Brain microvascular endothelial cell (primary cell): ENCODE measurements around the gene BCL7C.

Experiments used
- DNase-seq: peaks from one replicate; pipeline ENCODE4 v3.0.0-alpha.2; 2020
- H3K27ac ChIP-seq: fragments of 250-450 bp; sonication (Bioruptor Pico); 2 replicates; pipeline ENCODE4 v1.5.1; 2020; ENCODE audit warnings: mild to moderate bottlenecking, moderate library complexity
- H3K27me3 ChIP-seq: fragments of 250-450 bp; sonication (Bioruptor Pico); replicated peaks from 2 replicates; pipeline ENCODE4 v1.5.1; 2020; ENCODE audit warnings: mild to moderate bottlenecking
- H3K36me3 ChIP-seq: fragments of 250-450 bp; sonication (Bioruptor Pico); replicated peaks from 2 replicates; pipeline ENCODE4 v1.5.1; 2020; ENCODE audit warnings: mild to moderate bottlenecking
- H3K4me3 ChIP-seq: 2 replicates; pipeline ENCODE4 v1.5.1; 2011; ENCODE audit warnings: low read depth, mild to moderate bottlenecking, control low read depth, low read length, moderate library complexity
- CTCF ChIP-seq: IDR thresholded peaks from 2 replicates; pipeline ENCODE4 v1.5.1; 2011; ENCODE audit warnings: low read depth, mild to moderate bottlenecking, moderate library complexity, low read length, control low read depth, inconsistent platforms; ENCODE audit errors: missing control alignments
- in situ Hi-C: cut with HindIII; loops from 2 replicates; pipeline ENCODE4 v1.10.0; 2017; ENCODE audit warnings: low sequenced_read_pairs, low pct_ligation_motif_present

BCL7C gene

GRCh38 chr16:30901201-30902028 is 7.5 kb upstream of the BCL7C start:
- Histone ChIP-seq H3K27ac (no peak overlapping the region), H3K27me3 (no peaks in the 10 kb centered on the region), H3K36me3 (no peaks in the 10 kb centered on the region), H3K4me3 (peak overlapping the region; percentile 47)
- TF ChIP-seq CTCF: no peak
- in situ Hi-C loops: no loop called here
- DNase-seq: no peak

- no peak for DNase-seq
- Histone ChIP-seq H3K4me3 (no peak overlapping the region), H3K36me3 (no peaks in the 10 kb centered on the region), H3K27me3 (no peaks in the 10 kb centered on the region), H3K27ac (no peak overlapping the region)
- no peak for TF ChIP-seq CTCF
- in situ Hi-C loops: no loop called here
Measured at GRCh38 chr16:30900588-30900987, 6.7 kb upstream of the BCL7C start.

- no peak for DNase-seq
- no peaks in the 10 kb centered on the region for H3K36me3 ChIP-seq
- H3K27ac ChIP-seq: no peak overlapping the region
- TF ChIP-seq CTCF: no peak
- in situ Hi-C loops: loop anchor here (25.0 kb wide), 1 partner anchor 112 kb away; the partner anchor contains the start of gene ZNF629
- H3K4me3 ChIP-seq: no peak overlapping the region
- no peaks in the 10 kb centered on the region for H3K27me3 ChIP-seq
Measured at GRCh38 chr16:30899794-30900193, 5.9 kb upstream of the BCL7C start.

- H3K36me3 ChIP-seq: no peaks in the 10 kb centered on the region
- in situ Hi-C loops: loop anchor here (25.0 kb wide), 1 partner anchor 110 kb away; the partner anchor contains the start of gene ZNF629
- H3K4me3 ChIP-seq: peak overlapping the region; percentile 61
- H3K27me3 ChIP-seq: no peaks in the 10 kb centered on the region
- peak; percentile 86 for DNase-seq
- TF ChIP-seq CTCF: no peak
- H3K27ac ChIP-seq: peak overlapping the region; percentile 84
Measured at GRCh38 chr16:30896889-30897733, 3.2 kb upstream of the BCL7C start.

GRCh38 chr16:30896261-30896888 is 2.5 kb upstream of the BCL7C start, which contains the start of gene CTF1:
CTF1 (plus strand) TSS chr16:30896614; CDS start chr16:30896644, 30 bp downstream.
- Histone ChIP-seq H3K27ac (peak within 1 kb of the TSS; percentile 84), H3K36me3 (no peaks in the 10 kb centered on the region), H3K4me3 (peak within 1 kb of the TSS; percentile 61), H3K27me3 (no peaks in the 10 kb centered on the region)
- DNase-seq: peak; percentile 68
- in situ Hi-C loops: loop anchor here (25.0 kb wide), 1 partner anchor 109 kb away; the partner anchor contains the start of gene ZNF629
- TF ChIP-seq CTCF: no peak
